HepG2 (cell line): ENCODE measurements around the gene PPP1R12B.

Source experiments
- ATF7-NPFF ChIP-seq: sonication (generic); formaldehyde crosslinking; IDR thresholded peaks from 2 replicates; pipeline ENCODE4 v1.8.1; 2023; ENCODE audit warnings: mild to moderate bottlenecking, low read depth, missing genetic modification reagents, moderate library complexity
- FOXM1 ChIP-seq: sonication (generic); formaldehyde crosslinking; IDR thresholded peaks from 2 replicates; pipeline ENCODE4 v1.5.0; 2020; ENCODE audit warnings: missing genetic modification reagents
- ISX ChIP-seq: sonication (generic); formaldehyde crosslinking; conservative IDR thresholded peaks from 2 replicates; pipeline ENCODE4 v1.5.0; 2020; ENCODE audit warnings: missing genetic modification reagents
- TBX3 ChIP-seq: fragments of 450-650 bp; IDR thresholded peaks from 2 replicates; pipeline ENCODE4 v1.6.1; 2017; ENCODE audit warnings: antibody characterized with exemption, mild to moderate bottlenecking, inconsistent platforms, borderline replicate concordance
- ZNF143 ChIP-seq: sonication (generic); formaldehyde crosslinking; IDR thresholded peaks from 2 replicates; pipeline ENCODE4 v1.4.0; 2020; ENCODE audit warnings: missing genetic modification reagents
- ZNF549 ChIP-seq: sonication (generic); formaldehyde crosslinking; IDR thresholded peaks from 2 replicates; pipeline ENCODE4 v1.5.0; 2020; ENCODE audit warnings: missing genetic modification reagents
- TF ChIP-seq, protein P1 (sequence below): sonication (generic); formaldehyde crosslinking; IDR thresholded peaks from 2 replicates; pipeline ENCODE4 v1.5.0; 2020; ENCODE audit warnings: mild to moderate bottlenecking, missing genetic modification reagents, moderate library complexity

- no peak for TF ChIP-seq ATF7-NPFF (CRISPR knock-in tag)
- TF ChIP-seq TBX3: no peak
- TF ChIP-seq FOXM1 (CRISPR knock-in tag): no peak
- TF ChIP-seq ZNF143 (CRISPR knock-in tag): no peak
- TF ChIP-seq ISX: no peak
- TF ChIP-seq, protein P1, sequence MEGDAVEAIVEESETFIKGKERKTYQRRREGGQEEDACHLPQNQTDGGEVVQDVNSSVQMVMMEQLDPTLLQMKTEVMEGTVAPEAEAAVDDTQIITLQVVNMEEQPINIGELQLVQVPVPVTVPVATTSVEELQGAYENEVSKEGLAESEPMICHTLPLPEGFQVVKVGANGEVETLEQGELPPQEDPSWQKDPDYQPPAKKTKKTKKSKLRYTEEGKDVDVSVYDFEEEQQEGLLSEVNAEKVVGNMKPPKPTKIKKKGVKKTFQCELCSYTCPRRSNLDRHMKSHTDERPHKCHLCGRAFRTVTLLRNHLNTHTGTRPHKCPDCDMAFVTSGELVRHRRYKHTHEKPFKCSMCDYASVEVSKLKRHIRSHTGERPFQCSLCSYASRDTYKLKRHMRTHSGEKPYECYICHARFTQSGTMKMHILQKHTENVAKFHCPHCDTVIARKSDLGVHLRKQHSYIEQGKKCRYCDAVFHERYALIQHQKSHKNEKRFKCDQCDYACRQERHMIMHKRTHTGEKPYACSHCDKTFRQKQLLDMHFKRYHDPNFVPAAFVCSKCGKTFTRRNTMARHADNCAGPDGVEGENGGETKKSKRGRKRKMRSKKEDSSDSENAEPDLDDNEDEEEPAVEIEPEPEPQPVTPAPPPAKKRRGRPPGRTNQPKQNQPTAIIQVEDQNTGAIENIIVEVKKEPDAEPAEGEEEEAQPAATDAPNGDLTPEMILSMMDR (CRISPR knock-in tag): no peak
- no peak for TF ChIP-seq ZNF549 (CRISPR knock-in tag)
These were observed 239.5 kb downstream of the PPP1R12B start for GRCh38 chr1:202587859-202588485.
